ENCODE results near the gene TMPRSS3.

TMPRSS3 gene

DNA sequence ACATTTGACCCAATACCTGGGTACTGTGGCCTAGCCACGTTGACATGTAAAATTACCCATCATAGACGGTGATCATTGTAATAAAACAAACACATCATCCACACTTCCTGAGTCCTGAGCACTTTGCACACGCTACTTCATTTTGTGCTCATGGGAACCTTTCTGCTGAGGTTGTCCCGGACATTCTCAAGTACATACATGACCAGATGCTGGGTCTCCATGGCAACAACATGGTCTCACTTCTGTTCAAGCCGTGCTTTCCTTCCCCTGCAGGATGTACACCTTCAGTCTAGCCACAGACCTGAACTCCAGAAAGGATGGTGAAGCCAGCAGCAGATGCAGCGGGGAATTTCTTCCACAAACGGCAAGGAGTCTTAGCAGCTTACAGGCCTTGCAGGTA, 30.6 kb upstream of the TMPRSS3 start:
- Histone ChIP-seq H3K4me1 (ENCODE audit: control insufficient read depth, low read depth, low read length) (no peaks in the 10 kb centered on the region), H3K36me3 (ENCODE audit: control insufficient read depth, low read depth, low read length) (no peaks in the 10 kb centered on the region), H3K27me3 (ENCODE audit: control insufficient read depth, insufficient read depth, low read length) (no peaks in the 10 kb centered on the region), H3K4me3 (ENCODE audit: low read length) (no peak overlapping the region), H3K27ac (ENCODE audit: low read length) (no peak overlapping the region), H3K9me3 (ENCODE audit: control insufficient read depth, low read depth, low read length) (no peaks in the 10 kb centered on the region), H3K9ac (ENCODE audit: low read length) (no peak overlapping the region)

DNA sequence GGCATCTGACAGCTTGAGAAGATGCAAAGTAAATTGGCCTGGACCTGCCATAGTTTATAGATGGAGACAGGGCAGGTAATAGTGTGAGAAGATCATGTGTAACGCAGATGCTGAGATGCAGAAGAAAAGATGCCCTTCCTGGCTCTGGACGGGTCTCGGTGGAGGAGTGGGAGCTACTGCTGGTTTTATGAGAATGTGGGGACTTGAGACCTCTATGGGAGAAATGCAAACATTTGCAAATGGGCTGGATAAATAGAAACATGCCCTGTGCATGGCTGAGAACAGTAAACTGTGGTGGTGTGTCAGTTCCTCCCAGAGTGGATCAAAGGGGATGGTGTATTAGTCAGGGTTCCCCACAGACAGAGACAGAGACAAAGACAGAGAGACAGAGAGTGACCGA, 29.7 kb upstream of the TMPRSS3 start:
- Histone ChIP-seq H3K4me3 (ENCODE audit: low read length) (no peak overlapping the region), H3K4me1 (ENCODE audit: control insufficient read depth, low read depth, low read length) (no peaks in the 10 kb centered on the region), H3K27ac (ENCODE audit: low read length) (no peak overlapping the region), H3K9me3 (ENCODE audit: control insufficient read depth, low read depth, low read length) (no peaks in the 10 kb centered on the region), H3K27me3 (ENCODE audit: control insufficient read depth, insufficient read depth, low read length) (no peaks in the 10 kb centered on the region), H3K9ac (ENCODE audit: low read length) (no peak overlapping the region), H3K36me3 (ENCODE audit: control insufficient read depth, low read depth, low read length) (no peaks in the 10 kb centered on the region)

DNA sequence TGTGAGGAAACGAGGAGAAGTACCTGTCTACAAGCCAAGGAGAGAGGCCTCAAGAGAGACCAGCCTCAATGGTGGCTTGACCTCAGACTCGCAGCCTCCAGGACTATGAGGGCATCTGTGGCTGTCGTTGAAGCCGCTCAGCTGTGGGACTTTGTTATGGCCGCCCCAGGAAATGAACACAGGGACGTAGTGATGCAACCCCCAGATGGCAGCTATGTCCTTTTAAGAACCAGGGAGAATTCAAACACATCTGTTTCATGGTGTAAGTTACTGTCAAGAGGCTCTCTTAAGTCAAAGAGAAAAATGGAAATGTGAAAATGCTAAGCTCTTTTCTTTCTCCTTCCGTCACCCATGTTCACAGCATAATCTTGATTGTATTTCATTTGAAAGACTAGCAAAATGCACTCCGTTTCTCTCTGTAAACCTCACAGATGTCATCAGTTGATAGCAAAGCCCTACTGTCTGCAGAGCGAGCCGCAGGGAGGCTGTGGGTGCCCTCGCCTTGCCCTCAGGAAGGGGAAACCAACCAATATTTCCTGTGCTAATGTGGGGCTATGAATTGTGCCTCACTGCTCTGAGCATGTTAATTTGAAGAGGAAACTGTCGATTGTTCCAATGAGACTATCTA, 29.2 kb upstream of the TMPRSS3 start:
- Histone ChIP-seq H3K27ac (ENCODE audit: low read length) (no peak overlapping the region), H3K4me3 (ENCODE audit: low read length) (no peak overlapping the region), H3K27me3 (ENCODE audit: control insufficient read depth, insufficient read depth, low read length) (no peaks in the 10 kb centered on the region), H3K4me1 (ENCODE audit: control insufficient read depth, low read depth, low read length) (no peaks in the 10 kb centered on the region), H3K36me3 (ENCODE audit: control insufficient read depth, low read depth, low read length) (no peaks in the 10 kb centered on the region), H3K9me3 (ENCODE audit: control insufficient read depth, low read depth, low read length) (no peaks in the 10 kb centered on the region), H3K9ac (ENCODE audit: low read length) (no peak overlapping the region)

DNA sequence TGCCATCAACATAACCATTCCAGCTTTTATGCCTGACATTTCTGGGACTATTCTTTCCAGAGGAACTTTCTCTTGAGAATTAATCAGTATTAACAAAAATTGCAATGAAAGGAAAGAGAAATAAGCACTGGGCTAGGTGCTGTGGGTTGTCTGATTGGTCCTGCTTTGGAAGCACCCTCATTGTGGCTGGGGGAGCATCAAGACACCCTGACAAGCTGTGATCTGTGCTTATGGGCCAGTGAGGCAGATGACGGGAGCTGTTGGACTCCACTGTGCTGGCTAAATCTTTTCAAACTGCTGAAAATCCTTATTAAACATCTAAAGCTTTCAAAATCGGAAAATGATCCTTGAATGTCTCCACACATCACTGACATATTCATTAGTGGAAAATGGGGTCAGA, 27.8 kb upstream of the TMPRSS3 start:
- H3K36me3 ChIP-seq (ENCODE audit: control insufficient read depth, low read depth, low read length) = no peaks in the 10 kb centered on the region
- H3K9ac ChIP-seq (ENCODE audit: low read length) = no peak overlapping the region
- H3K27me3 ChIP-seq (ENCODE audit: control insufficient read depth, insufficient read depth, low read length) = no peaks in the 10 kb centered on the region
- H3K9me3 ChIP-seq (ENCODE audit: control insufficient read depth, low read depth, low read length) = no peaks in the 10 kb centered on the region
- no peak overlapping the region for H3K27ac ChIP-seq (ENCODE audit: low read length)
- no peak overlapping the region for H3K4me3 ChIP-seq (ENCODE audit: low read length)
- no peaks in the 10 kb centered on the region for H3K4me1 ChIP-seq (ENCODE audit: control insufficient read depth, low read depth, low read length)

DNA sequence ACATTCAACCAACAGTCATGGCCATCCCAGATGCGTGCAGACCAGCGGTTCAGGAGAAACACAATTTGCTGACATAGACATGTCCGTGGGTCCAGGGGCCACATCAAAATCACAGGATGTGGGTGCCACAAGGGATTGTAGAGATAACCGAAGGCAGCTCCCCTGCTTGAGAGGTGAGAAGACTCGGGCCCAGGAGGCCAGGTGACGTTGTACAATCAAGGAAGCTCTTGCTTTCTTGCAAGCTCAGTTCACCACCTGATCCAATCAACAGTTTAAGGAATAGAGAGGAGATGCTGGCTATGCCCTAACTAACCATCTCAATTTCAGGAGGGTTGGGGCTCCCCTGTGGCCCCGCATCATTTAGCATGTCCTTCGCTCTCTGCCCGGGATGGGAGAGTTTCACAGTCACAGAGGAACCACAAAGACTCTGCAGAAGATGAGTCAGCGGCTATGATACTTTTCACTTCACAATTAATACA, 27.4 kb upstream of the TMPRSS3 start:
- no peaks in the 10 kb centered on the region for H3K36me3 ChIP-seq (ENCODE audit: control insufficient read depth, low read depth, low read length)
- H3K27me3 ChIP-seq (ENCODE audit: control insufficient read depth, insufficient read depth, low read length) = no peaks in the 10 kb centered on the region
- H3K9me3 ChIP-seq (ENCODE audit: control insufficient read depth, low read depth, low read length) = no peaks in the 10 kb centered on the region
- H3K4me1 ChIP-seq (ENCODE audit: control insufficient read depth, low read depth, low read length) = no peaks in the 10 kb centered on the region
- H3K27ac ChIP-seq (ENCODE audit: low read length) = no peak overlapping the region
- no peak overlapping the region for H3K4me3 ChIP-seq (ENCODE audit: low read length)
- no peak overlapping the region for H3K9ac ChIP-seq (ENCODE audit: low read length)

DNA sequence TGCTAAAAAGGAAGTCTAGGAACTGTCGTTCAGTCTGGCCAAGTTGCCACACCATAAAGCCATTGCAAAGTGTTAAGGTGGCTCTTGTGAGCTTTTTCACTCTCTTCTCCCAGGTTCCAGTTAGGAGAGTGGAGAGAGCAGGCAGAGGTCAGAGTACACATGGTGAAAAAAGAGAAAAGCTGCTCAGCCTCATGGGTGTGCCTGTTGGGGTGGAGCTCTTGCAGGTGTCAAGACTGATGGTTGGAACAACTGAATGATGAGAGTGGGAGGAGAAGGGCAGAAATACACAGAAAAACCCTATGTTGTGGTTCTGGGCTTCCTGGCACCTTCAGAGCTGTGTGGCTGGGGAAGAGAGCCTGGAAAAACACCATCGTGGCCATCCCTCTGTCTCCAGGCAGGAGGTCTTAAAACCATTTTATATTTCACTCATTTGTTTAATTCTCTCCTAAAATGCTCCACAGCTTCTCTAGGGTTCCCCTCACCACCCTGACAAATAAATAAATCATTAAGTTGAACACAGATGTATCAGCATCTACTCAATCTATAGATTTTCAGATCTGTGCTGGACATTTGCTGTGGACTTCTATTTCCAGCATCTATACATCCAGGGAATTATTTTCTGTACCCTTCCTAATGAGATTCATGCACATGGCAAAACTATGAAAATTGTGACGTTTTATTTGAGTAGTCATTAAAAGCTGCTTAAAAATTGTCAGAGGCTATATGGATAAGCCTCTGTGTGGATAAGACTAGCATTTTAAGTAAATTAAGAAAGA, 25.4 kb upstream of the TMPRSS3 start:
- H3K4me3 ChIP-seq (ENCODE audit: low read length) = no peak overlapping the region
- H3K36me3 ChIP-seq (ENCODE audit: control insufficient read depth, low read depth, low read length) = no peaks in the 10 kb centered on the region
- H3K27me3 ChIP-seq (ENCODE audit: control insufficient read depth, insufficient read depth, low read length) = no peaks in the 10 kb centered on the region
- H3K9ac ChIP-seq (ENCODE audit: low read length) = no peak overlapping the region
- no peaks in the 10 kb centered on the region for H3K4me1 ChIP-seq (ENCODE audit: control insufficient read depth, low read depth, low read length)
- no peaks in the 10 kb centered on the region for H3K9me3 ChIP-seq (ENCODE audit: control insufficient read depth, low read depth, low read length)
- H3K27ac ChIP-seq (ENCODE audit: low read length) = no peak overlapping the region

DNA sequence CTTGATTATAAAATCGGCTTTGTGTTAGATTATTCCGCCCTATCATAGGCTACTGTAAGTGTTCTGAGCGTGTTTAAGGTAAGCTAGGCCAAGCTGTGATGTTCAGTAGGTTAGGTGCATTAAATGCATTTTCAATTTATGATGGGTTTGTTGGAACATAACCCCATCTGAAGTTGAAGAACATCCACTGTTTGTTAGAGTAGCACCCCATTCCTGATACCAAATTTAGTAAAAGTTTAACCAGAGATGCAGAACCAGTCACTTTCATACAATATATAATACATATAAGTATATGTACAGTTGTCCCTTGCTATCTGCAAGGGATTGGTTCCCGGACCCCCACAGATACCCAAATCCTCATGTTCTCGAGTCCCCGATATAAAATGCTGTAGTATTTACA, 24.0 kb upstream of the TMPRSS3 start:
- Histone ChIP-seq H3K27me3 (ENCODE audit: control insufficient read depth, insufficient read depth, low read length) (no peaks in the 10 kb centered on the region), H3K36me3 (ENCODE audit: control insufficient read depth, low read depth, low read length) (no peaks in the 10 kb centered on the region), H3K27ac (ENCODE audit: low read length) (no peak overlapping the region), H3K9ac (ENCODE audit: low read length) (no peak overlapping the region), H3K9me3 (ENCODE audit: control insufficient read depth, low read depth, low read length) (no peaks in the 10 kb centered on the region), H3K4me1 (ENCODE audit: control insufficient read depth, low read depth, low read length) (no peaks in the 10 kb centered on the region), H3K4me3 (ENCODE audit: low read length) (no peak overlapping the region)

DNA sequence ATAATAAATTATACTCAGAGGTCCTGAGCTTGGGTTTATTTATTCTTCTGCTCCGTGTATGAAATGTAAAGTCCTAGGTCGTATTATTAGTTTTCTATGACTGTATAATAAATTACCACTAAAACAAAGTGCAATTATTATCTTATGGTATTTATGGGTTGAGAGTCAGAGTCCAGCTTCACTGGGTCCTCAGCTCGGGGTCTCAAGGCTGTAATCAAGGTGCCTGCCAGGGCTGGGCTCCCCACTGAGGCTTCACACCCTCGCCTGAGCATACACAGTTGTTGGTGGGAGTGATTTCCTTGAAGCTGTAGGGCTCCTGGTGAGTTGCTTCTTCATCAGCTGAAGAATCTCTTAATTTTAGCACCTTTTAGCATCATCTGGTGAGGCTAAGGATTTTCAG, 23.0 kb upstream of the TMPRSS3 start:
- no peaks in the 10 kb centered on the region for H3K36me3 ChIP-seq (ENCODE audit: control insufficient read depth, low read depth, low read length)
- no peak overlapping the region for H3K9ac ChIP-seq (ENCODE audit: low read length)
- H3K4me1 ChIP-seq (ENCODE audit: control insufficient read depth, low read depth, low read length) = no peaks in the 10 kb centered on the region
- H3K27ac ChIP-seq (ENCODE audit: low read length) = no peak overlapping the region
- H3K4me3 ChIP-seq (ENCODE audit: low read length) = no peak overlapping the region
- no peaks in the 10 kb centered on the region for H3K27me3 ChIP-seq (ENCODE audit: control insufficient read depth, insufficient read depth, low read length)
- H3K9me3 ChIP-seq (ENCODE audit: control insufficient read depth, low read depth, low read length) = no peaks in the 10 kb centered on the region

DNA sequence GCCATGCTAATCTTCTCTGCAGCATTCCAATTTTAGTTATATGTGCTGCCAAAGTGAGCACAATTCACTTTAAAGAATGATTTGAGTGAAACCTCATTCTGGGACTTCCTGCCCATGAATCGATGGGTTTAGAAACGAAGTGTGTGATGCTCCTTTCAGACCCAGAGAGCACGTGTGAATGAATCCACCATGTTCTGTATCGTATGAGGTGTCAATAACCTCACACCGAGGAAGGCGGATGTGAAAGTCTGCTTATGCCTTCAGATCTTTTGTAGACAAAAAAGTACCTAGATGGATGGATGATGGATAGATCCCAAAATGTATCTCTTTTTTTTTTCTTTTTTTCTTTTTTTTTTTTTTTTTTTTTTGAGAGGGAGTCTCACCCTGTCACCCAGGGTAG, 21.7 kb upstream of the TMPRSS3 start:
- H3K4me3 ChIP-seq (ENCODE audit: low read length) = no peak overlapping the region
- no peaks in the 10 kb centered on the region for H3K4me1 ChIP-seq (ENCODE audit: control insufficient read depth, low read depth, low read length)
- H3K36me3 ChIP-seq (ENCODE audit: control insufficient read depth, low read depth, low read length) = no peaks in the 10 kb centered on the region
- H3K9ac ChIP-seq (ENCODE audit: low read length) = no peak overlapping the region
- no peaks in the 10 kb centered on the region for H3K9me3 ChIP-seq (ENCODE audit: control insufficient read depth, low read depth, low read length)
- no peak overlapping the region for H3K27ac ChIP-seq (ENCODE audit: low read length)
- no peaks in the 10 kb centered on the region for H3K27me3 ChIP-seq (ENCODE audit: control insufficient read depth, insufficient read depth, low read length)

DNA sequence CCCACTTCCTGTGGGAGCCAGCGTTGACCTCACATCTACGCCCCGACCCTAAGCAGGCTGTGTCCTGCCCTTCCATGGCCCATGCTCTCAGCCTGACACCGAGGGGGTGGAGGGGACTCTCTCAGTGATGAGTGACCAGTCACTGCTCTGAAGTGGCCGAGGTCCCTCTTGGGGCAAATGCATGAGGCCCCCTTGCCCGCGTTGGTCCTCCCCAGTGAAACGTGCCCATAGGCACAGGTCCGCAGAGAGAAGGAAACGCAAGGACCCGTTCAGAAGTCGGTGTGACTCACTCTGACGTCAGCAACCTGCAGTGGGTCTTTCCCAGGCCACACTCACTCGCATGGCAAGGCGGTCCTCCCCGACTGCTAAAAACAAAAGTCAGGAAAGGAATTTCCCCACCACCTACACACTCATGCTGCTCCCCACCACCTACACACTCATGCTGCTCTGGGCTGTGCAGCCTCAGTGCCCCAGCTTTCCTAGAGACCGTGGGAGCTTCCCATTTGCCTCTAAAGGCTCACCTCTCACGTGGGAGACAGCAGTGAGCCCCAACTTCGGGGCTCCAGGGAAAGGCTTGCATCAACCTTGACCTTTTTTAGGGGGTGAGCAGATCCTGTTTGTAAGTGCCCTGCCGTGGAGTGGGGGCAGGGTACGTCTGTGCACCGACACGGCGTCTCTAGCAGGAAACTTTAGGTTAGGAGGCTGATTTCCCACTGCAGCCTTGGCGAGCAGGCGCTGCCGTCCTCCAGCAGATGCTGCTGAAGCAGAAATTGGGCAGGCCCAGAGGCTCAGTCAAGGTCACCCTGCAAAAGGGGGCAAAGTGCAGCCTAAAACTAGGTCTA, 19.3 kb upstream of the TMPRSS3 start:
- Histone ChIP-seq H3K9me3 (ENCODE audit: control insufficient read depth, low read depth, low read length) (no peaks in the 10 kb centered on the region), H3K4me1 (ENCODE audit: control insufficient read depth, low read depth, low read length) (no peaks in the 10 kb centered on the region), H3K27me3 (ENCODE audit: control insufficient read depth, insufficient read depth, low read length) (no peaks in the 10 kb centered on the region), H3K4me3 (ENCODE audit: low read length) (no peak overlapping the region), H3K27ac (ENCODE audit: low read length) (no peak overlapping the region), H3K36me3 (ENCODE audit: control insufficient read depth, low read depth, low read length) (no peaks in the 10 kb centered on the region), H3K9ac (ENCODE audit: low read length) (no peak overlapping the region)

DNA sequence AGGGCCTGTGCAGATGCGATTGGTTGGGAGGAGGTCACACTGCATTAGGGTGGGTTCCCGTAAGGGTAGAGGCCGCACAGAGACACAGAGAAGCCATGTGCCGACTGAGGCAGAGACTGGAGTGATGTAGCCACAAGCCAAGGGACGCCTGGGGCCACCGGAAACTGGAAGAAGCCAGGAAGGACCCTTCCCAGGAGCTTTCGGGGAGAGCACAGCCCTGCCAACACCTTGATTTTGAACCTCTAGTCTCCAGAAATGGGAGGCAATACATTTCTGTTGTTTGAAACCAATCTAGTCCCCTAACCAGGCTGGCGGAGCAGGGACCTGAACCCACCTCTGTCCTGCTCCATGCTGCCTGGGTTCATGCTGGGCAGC, 18.7 kb upstream of the TMPRSS3 start:
- H3K4me1 ChIP-seq (ENCODE audit: control insufficient read depth, low read depth, low read length) = no peaks in the 10 kb centered on the region
- no peak overlapping the region for H3K4me3 ChIP-seq (ENCODE audit: low read length)
- H3K9ac ChIP-seq (ENCODE audit: low read length) = no peak overlapping the region
- no peaks in the 10 kb centered on the region for H3K9me3 ChIP-seq (ENCODE audit: control insufficient read depth, low read depth, low read length)
- H3K36me3 ChIP-seq (ENCODE audit: control insufficient read depth, low read depth, low read length) = no peaks in the 10 kb centered on the region
- H3K27ac ChIP-seq (ENCODE audit: low read length) = no peak overlapping the region
- no peaks in the 10 kb centered on the region for H3K27me3 ChIP-seq (ENCODE audit: control insufficient read depth, insufficient read depth, low read length)

All from iPS-18a (cell line).